Gastroesophageal sphincter (tissue), 3 donors: Measurements from ENCODE around the gene SNX15.

Source experiments
- EP300 ChIP-seq: sonication (generic); formaldehyde crosslinking; IDR thresholded peaks from one replicate; pipeline ENCODE4 v1.6.1; 2017; ENCODE audit warnings: antibody characterized with exemption, mild to moderate bottlenecking
- POLR2A ChIP-seq, 2 donors: fragments of 450-650 bp; IDR thresholded peaks; one replicate each; pipeline ENCODE4 v1.6.1; 2017; ENCODE audit warnings: antibody characterized with exemption in 2 of 2, mild to moderate bottlenecking in 2 of 2, moderate library complexity in 1 of 2
- TF ChIP-seq, protein P1 (sequence below), 4 experiments: fragments of 200-600 bp in 2 of 4; fragments of 450-650 bp in 2 of 4; sonication (generic) in 1 of 4; IDR thresholded peaks; one replicate each; pipeline ENCODE4 v1.5.1; 2017 to 2019; ENCODE audit warnings: antibody characterized with exemption in 4 of 4, mild to moderate bottlenecking in 2 of 4, moderate library complexity in 2 of 4

DNA sequence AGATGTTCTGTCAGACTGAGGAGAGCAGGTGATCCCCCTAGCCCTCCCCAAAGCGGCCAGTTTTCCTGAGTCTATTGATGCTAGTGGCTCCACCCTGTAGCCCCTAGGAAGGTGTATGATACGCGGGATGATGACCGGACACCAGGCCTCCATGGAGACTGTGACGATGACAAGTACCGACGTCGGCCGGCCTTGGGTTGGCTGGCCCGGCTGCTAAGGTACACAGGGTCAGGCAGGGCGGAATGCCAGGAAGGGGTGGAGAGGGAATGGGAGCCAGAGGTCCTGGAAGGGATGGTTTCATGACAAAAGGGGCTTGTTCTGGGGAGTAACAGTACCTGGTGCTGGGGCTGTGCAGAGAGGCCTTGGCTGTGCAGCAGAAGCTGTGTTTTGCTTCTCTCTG, 60.0 kb downstream of the SNX15 start:
- TF ChIP-seq, protein P1, sequence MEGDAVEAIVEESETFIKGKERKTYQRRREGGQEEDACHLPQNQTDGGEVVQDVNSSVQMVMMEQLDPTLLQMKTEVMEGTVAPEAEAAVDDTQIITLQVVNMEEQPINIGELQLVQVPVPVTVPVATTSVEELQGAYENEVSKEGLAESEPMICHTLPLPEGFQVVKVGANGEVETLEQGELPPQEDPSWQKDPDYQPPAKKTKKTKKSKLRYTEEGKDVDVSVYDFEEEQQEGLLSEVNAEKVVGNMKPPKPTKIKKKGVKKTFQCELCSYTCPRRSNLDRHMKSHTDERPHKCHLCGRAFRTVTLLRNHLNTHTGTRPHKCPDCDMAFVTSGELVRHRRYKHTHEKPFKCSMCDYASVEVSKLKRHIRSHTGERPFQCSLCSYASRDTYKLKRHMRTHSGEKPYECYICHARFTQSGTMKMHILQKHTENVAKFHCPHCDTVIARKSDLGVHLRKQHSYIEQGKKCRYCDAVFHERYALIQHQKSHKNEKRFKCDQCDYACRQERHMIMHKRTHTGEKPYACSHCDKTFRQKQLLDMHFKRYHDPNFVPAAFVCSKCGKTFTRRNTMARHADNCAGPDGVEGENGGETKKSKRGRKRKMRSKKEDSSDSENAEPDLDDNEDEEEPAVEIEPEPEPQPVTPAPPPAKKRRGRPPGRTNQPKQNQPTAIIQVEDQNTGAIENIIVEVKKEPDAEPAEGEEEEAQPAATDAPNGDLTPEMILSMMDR (IDR thresholded peaks at IDR 0.05): no peak
- TF ChIP-seq EP300 (no peak), POLR2A (IDR thresholded peaks at IDR 0.05) (no peak)
